ENCODE results near the gene PSD4. TPM values are rescaled to one million over a fixed set of nuclear protein-coding genes. Genes with fewer than 3 reads are reported as not detected.

PSD4 gene
- total and polyA plus RNA-seq, 2 of the 8 experiments (the other 6 are each of a cell fraction or from before 2014, with no cell fraction given) = 0.53 to 1.2 TPM

DNA sequence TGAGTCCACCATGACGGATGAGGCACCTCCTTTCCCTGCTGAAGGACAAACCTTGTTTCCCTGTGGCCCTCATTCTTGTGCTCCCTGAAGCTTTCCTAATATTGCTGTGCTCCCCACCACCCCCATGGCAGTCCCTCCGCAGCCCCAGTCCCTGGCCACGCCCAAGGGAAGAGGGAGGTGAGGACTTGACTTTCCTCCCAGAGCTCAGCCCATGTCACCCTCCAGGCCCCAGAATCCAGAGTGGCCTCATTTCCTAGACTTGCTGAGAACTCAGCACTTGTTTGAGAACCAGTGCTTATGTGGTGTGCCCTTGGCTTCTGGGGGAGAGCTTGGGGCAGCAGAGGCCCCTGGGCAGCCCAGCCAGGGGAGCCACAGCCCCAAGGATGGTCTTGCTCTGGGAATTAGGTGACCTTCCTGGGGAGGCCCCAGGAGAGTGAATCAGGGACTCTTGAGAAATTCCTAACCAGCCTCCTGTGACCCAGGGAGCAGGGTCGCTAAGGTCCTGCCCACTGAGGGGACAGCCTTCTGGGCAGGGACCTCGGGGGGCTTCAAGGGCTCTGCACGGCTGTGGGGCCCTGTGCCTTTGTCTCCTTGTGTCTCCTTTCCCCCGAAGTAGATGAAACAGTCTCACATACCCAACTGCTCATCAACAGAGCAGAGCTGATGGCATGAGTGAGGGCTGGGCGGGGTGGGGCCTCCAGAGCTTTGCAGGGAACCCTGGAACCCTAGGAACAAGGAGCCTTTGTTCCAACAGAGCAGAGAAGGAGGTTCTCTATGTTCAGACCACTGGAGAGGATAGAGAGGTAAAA, 27.9 kb downstream of the PSD4 start:
- Histone ChIP-seq H2BK12ac (ENCODE audit: low read depth, low read length) (no peak overlapping the region), H4K5ac (ENCODE audit: insufficient read length, low read depth, low read length) (no peak overlapping the region), H3K18ac (ENCODE audit: extremely low read depth, low read length) (no peak overlapping the region), H3K9me3 (ENCODE audit: insufficient read depth in 2 of 2, low read depth in 1 of 2, low read length in 1 of 2) (no peaks in the 10 kb centered on the region), H2BK5ac (ENCODE audit: low read depth, low read length) (no peak overlapping the region), H4K91ac (replicated peaks; ENCODE audit: insufficient read length, low read length) (no peak overlapping the region), H3K23me2 (ENCODE audit: low read depth, low read length) (peaks cover 2% of the 10 kb centered on the region; the same call in 1 of the 2 replicates), H4K8ac (ENCODE audit: extremely low read depth, insufficient read depth, low read length) (no peak overlapping the region; the same call in 1 of the 2 replicates), H3K56ac (replicated peaks; ENCODE audit: insufficient read length, low read depth, low read length) (no peak overlapping the region), H3K79me2 (ENCODE audit: control insufficient read depth in 1 of 2, insufficient read depth in 2 of 2, low read length in 2 of 2) (no peaks in the 10 kb centered on the region), H3K4me1 (replicated peaks in 1 of 4; ENCODE audit: control insufficient read depth in 3 of 4, insufficient read depth in 4 of 4, low read length in 3 of 4) (no peaks in the 10 kb centered on the region; a peak in 3 of 7 replicates), H2AK5ac (ENCODE audit: low read depth, low read length) (no peak overlapping the region), H2BK20ac (ENCODE audit: low read length) (no peak overlapping the region), H3K79me1 (ENCODE audit: low read depth, low read length) (no peaks in the 10 kb centered on the region), H4K20me1 (replicated peaks in 1 of 2; ENCODE audit: control insufficient read depth in 1 of 2, insufficient read depth in 2 of 2, low read length in 2 of 2) (no peaks in the 10 kb centered on the region), H3K27me3 (replicated peaks in 1 of 4; ENCODE audit: control insufficient read depth in 3 of 4, extremely low read depth in 1 of 4, insufficient read depth in 3 of 4, low read length in 3 of 4) (peaks cover 0 to 2% (median 0%) of the 10 kb centered on the region in 4 experiments; a peak in 1 of 7 replicates), H3K4me3 (ENCODE audit: extremely low read depth in 1 of 4, insufficient read depth in 2 of 4, low read depth in 3 of 4, low read length in 4 of 4) (no peak overlapping the region), H3K4ac (replicated peaks; ENCODE audit: insufficient read length, low read depth, low read length) (no peak overlapping the region), H2BK15ac (ENCODE audit: low read length) (no peak overlapping the region), H3K27ac (ENCODE audit: low read depth, low read length) (no peak overlapping the region), H3K14ac (ENCODE audit: insufficient read length) (no peak overlapping the region), H3K36me3 (ENCODE audit: control insufficient read depth in 2 of 4, insufficient read depth in 4 of 4, low read length in 3 of 4) (no peaks in the 10 kb centered on the region), H3K23ac (ENCODE audit: insufficient read length) (no peak overlapping the region), H2BK120ac (replicated peaks; ENCODE audit: low read depth, low read length) (no peak overlapping the region), H3K4me2 (ENCODE audit: insufficient read depth in 1 of 2, low read depth in 2 of 2, low read length in 2 of 2) (no peak overlapping the region), H3K9ac (replicated peaks in 1 of 4; ENCODE audit: extremely low read depth in 1 of 4, low read depth in 3 of 4, low read length in 3 of 4) (no peak overlapping the region), H2AFZ (ENCODE audit: low read length) (no peak overlapping the region)
- DNase-seq (ENCODE audit: low read depth in 1 of 2, low spot score in 2 of 2) (no peak), FAIRE-seq (no peak)
- ChIA-PET CTCF (ENCODE audit: partially characterized antibody) (interaction anchor here (0.6 to 16.5 kb wide), 23 partner anchors 8 to 760 kb away, joined by 3 to 253 read pairs (median 16); partner anchors contain the start of gene PSD4), POLR2A (ENCODE audit: partially characterized antibody) (interaction anchor here (2.4 kb wide), 1 partner anchor 11 kb away, joined by 7 read pairs; no protein-coding TSS in a partner anchor)
- 79% methylated on average over 5 of the region's 8 CpGs; no CpG with 5 or more reads in 1 of the 2 experiments for WGBS, 2 experiments (ENCODE audit: extremely low coverage in 1 of 2, insufficient coverage in 1 of 2, insufficient read length in 1 of 2, insufficient replicate concordance in 2 of 2, low coverage in 1 of 2, low lambda C conversion rate in 2 of 2, missing lambda C conversion rate in 1 of 2)
- no peak for TF ChIP-seq KDM1A (IDR thresholded peaks at IDR 0.05; ENCODE audit: borderline replicate concordance, low read length)
